K562 (cell line): ENCODE results near the gene GXYLT2. TPM values are rescaled to one million over a fixed set of nuclear protein-coding genes. Genes with fewer than 3 reads are reported as not detected.

Experiments used
- CLOCK ChIP-seq: fragments of 250-450 bp; sonication (Bioruptor Pico); IDR thresholded peaks from 2 replicates; pipeline ENCODE4 v1.4.0; 2020; ENCODE audit warnings: mild to moderate bottlenecking, moderate library complexity, borderline replicate concordance
- CREBBP ChIP-seq: IDR thresholded peaks from one replicate; pipeline ENCODE4 v1.6.1; 2012; ENCODE audit warnings: low read depth, mild to moderate bottlenecking, control low read depth, inconsistent platforms, low read length
- E2F1 ChIP-seq: sonication (generic); formaldehyde crosslinking; IDR thresholded peaks from 2 replicates; pipeline ENCODE4 v1.8.1; 2023; ENCODE audit warnings: mild to moderate bottlenecking, missing genetic modification reagents, moderate library complexity
- E2F3 ChIP-seq: fragments of 250-450 bp; sonication (Bioruptor Pico); IDR thresholded peaks from 2 replicates; pipeline ENCODE4 v1.4.0; 2020; ENCODE audit warnings: mild to moderate bottlenecking
- GABPB2 ChIP-seq: fragments of 250-450 bp; sonication (Bioruptor Pico); conservative IDR thresholded peaks from 2 replicates; pipeline ENCODE4 v1.5.1; 2021; ENCODE audit warnings: mild to moderate bottlenecking
- HMGN3 ChIP-seq: IDR thresholded peaks from 2 replicates; pipeline ENCODE4 v1.6.1; 2011; ENCODE audit warnings: borderline replicate concordance, low read depth, mild to moderate bottlenecking, mixed read lengths, low read length; ENCODE audit not compliant: insufficient read length; ENCODE audit errors: extremely low read depth
- MED1 ChIP-seq: sonication (generic); formaldehyde crosslinking; IDR thresholded peaks from 2 replicates; pipeline ENCODE4 v1.8.1; 2023; ENCODE audit warnings: missing genetic modification reagents, borderline replicate concordance
- NCOR1 ChIP-seq: fragments of 450-650 bp; IDR thresholded peaks from 2 replicates; pipeline ENCODE4 v1.6.1; 2016; ENCODE audit warnings: mild to moderate bottlenecking, moderate library complexity
- NFYB ChIP-seq: IDR thresholded peaks from 2 replicates; pipeline ENCODE4 v1.6.1; 2011; ENCODE audit warnings: mild to moderate bottlenecking, moderate library complexity; ENCODE audit not compliant: insufficient read length; ENCODE audit errors: extremely low read depth
- PATZ1 ChIP-seq: fragments of 250-450 bp; sonication (Bioruptor Pico); IDR thresholded peaks from 2 replicates; pipeline ENCODE4 v1.5.0; 2020; ENCODE audit warnings: mild to moderate bottlenecking, borderline replicate concordance
- PHB2 ChIP-seq: fragments of 450-650 bp; IDR thresholded peaks from 2 replicates; pipeline ENCODE4 v1.6.1; 2017; ENCODE audit warnings: low read depth
- PTBP1 ChIP-seq: fragments of 200-400 bp; formaldehyde crosslinking; IDR thresholded peaks from 2 replicates; pipeline ENCODE4 v1.6.1; 2017; ENCODE audit warnings: low read depth, low read length
- SNAPC5 ChIP-seq: fragments of 250-450 bp; sonication (Bioruptor Pico); IDR thresholded peaks from 2 replicates; pipeline ENCODE4 v1.8.0; 2021; ENCODE audit warnings: moderate library complexity, mild to moderate bottlenecking, inconsistent platforms
- TAF7 ChIP-seq: fragments of 450-650 bp; IDR thresholded peaks from 2 replicates; pipeline ENCODE4 v1.6.1; 2016; ENCODE audit warnings: missing genetic modification characterization, missing compliant biosample characterization
- THRAP3 ChIP-seq: fragments of 450-650 bp; IDR thresholded peaks from 2 replicates; pipeline ENCODE4 v1.6.1; 2016; ENCODE audit warnings: mild to moderate bottlenecking, inconsistent platforms, borderline replicate concordance
- UBTF ChIP-seq, 2 experiments: IDR thresholded peaks; 2 replicates each; pipeline ENCODE4 v1.6.1; 2012; ENCODE audit warnings: improper control_type of control experiment in 2 of 2, low read depth in 2 of 2, low read length in 2 of 2, borderline replicate concordance in 1 of 2
- ZC3H11A ChIP-seq: IDR thresholded peaks from 2 replicates; pipeline ENCODE4 v1.6.1; 2012; ENCODE audit warnings: low read depth, low read length, improper control_type of control experiment
- ZKSCAN8 ChIP-seq: fragments of 200-800 bp; sonication (Bioruptor generic); IDR thresholded peaks from 2 replicates; pipeline ENCODE4 v1.6.1; 2016; ENCODE audit warnings: missing genetic modification characterization, missing compliant biosample characterization
- ZNF77 ChIP-seq: fragments of 250-450 bp; sonication (Bioruptor Pico); IDR thresholded peaks from 2 replicates; pipeline ENCODE4 v1.5.0; 2020
- ZNF780A ChIP-seq: fragments of 250-450 bp; sonication (Bioruptor Pico); IDR thresholded peaks from 2 replicates; pipeline ENCODE4 v1.5.0; 2021; ENCODE audit warnings: mild to moderate bottlenecking
- polyA plus RNA-seq, 8 experiments: library from polyadenylated mRNA; depleted of rRNA in 4 of 8; stranded (reverse) in 5 of 8; unstranded in 3 of 8; fragments of >200 nt; fragmentation: Nextera tagmentation in 2 of 8; fragmentation: Illumina TruSeq in 1 of 8; extraction: Ambion mirVana in 2 of 8; extraction: Trizol in 1 of 8; gene quantifications; 2 replicates each; pipeline versions ENCODE4 v1.2.1 to v1.2.3, GENCODE V29; 2011 to 2014; ENCODE audit warnings: inconsistent platforms in 1 of 8, missing spikeins in 1 of 8
- total RNA-seq, 7 experiments: library from RNA; depleted of rRNA in 6 of 7; stranded (reverse); fragments of >200 nt in 6 of 7; fragmentation: Illumina TruSeq in 2 of 7; extraction: Trizol in 2 of 7; gene quantifications; 2 replicates each; pipeline versions ENCODE4 v1.2.1 to v1.2.3, GENCODE V29; 2011 to 2021; ENCODE audit warnings: low replicate concordance in 1 of 7

GXYLT2 gene
- total and polyA plus RNA-seq, 9 of the 15 experiments (the other 6 are each of a cell fraction or from before 2014, with no cell fraction given), result 0.71 to 6.0 (median 3.3) TPM

GRCh38 chr3:72996473-72997333 lies 108.9 kb downstream of the GXYLT2 start, which contains the start of gene PPP4R2 (continued):
- TF ChIP-seq PATZ1 (no peak), ZNF780A (CRISPR knock-in tag) (no peak), GABPB2 (no peak), TAF7 (tag) (no peak), NFYB (no peak), ZNF77 (CRISPR knock-in tag) (no peak), NCOR1 (peak; percentile 40; the same call in 1 of the 2 replicates), CREBBP (no peak), PTBP1 (no peak), HMGN3 (peak; percentile 45), E2F1 (CRISPR knock-in tag) (no peak), CLOCK (no peak), THRAP3 (no peak), MED1 (no peak), ZC3H11A (no peak), PHB2 (no peak), UBTF (IDR thresholded peaks at IDR 0.05; ENCODE audit: borderline replicate concordance in 1 of 2, low read depth in 2 of 2, low read length in 2 of 2) (no peak), E2F3 (no peak), SNAPC5 (CRISPR knock-in tag) (no peak), ZKSCAN8 (CRISPR knock-in tag) (no peak)
